ENCODE measurements around the gene NR1I3. TPM values are rescaled to one million over a fixed set of nuclear protein-coding genes. Genes with fewer than 3 reads are reported as not detected.
A peak's percentile ranks its signal among the peaks of the same experiment; 100 is the strongest.

The NR1I3 gene
- polyA plus RNA-seq, 1 of the 3 experiments (the other 2 are of a cell fraction), result not detected

GRCh38 chr1:161209790-161210409, 28.1 kb downstream of the NR1I3 start:
- Histone ChIP-seq H2AFZ (ENCODE audit: low read depth) (no peak overlapping the region), H3K27me3 (ENCODE audit: insufficient read depth) (no peaks in the 10 kb centered on the region), H3K9me2 (no peaks in the 10 kb centered on the region), H3K27ac (ENCODE audit: low read depth in 2 of 2, low read length in 1 of 2) (no peak overlapping the region), H4K20me1 (ENCODE audit: insufficient read depth) (no peaks in the 10 kb centered on the region), H3K4me1 (ENCODE audit: control insufficient read depth in 1 of 2, insufficient read depth in 2 of 2, low read depth in 1 of 2, low read length in 1 of 2) (no peaks in the 10 kb centered on the region), H3K9me3 (no peaks in the 10 kb centered on the region), H3K79me2 (ENCODE audit: insufficient read depth) (peaks cover 19% of the 10 kb centered on the region; the same call in 1 of the 2 replicates), H3K9ac (no peak overlapping the region), H3K36me3 (replicated peaks in 1 of 2; ENCODE audit: control insufficient read depth in 1 of 2, insufficient read depth in 2 of 2, low read length in 1 of 2) (peaks cover 68% of the 10 kb centered on the region in 2 experiments), H3K4me3 (ENCODE audit: low read depth in 2 of 2, low read length in 1 of 2) (no peak overlapping the region; a peak in 1 of 4 replicates), H3K4me2 (no peak overlapping the region), H3F3A (replicated peaks; ENCODE audit: insufficient read depth) (peaks cover 16% of the 10 kb centered on the region)
- TF ChIP-seq TCF12 (IDR thresholded peaks at IDR 0.05), result no peak
- no peak for TF ChIP-seq TAF1 (IDR thresholded peaks at IDR 0.05; ENCODE audit: borderline replicate concordance, low read depth, low read length)
- TF ChIP-seq FOXJ3 (CRISPR knock-in tag; IDR thresholded peaks at IDR 0.05), result no peak
- TF ChIP-seq SMC3 (IDR thresholded peaks at IDR 0.05; ENCODE audit: low read depth, low read length), result peak; percentile 78
- TF ChIP-seq RXRA (IDR thresholded peaks at IDR 0.05; ENCODE audit: borderline replicate concordance, low read depth), result no peak
- peak; percentile 95 for TF ChIP-seq CTCF (IDR thresholded peaks at IDR 0.05)
- peak; percentile 77 for TF ChIP-seq RAD21 (IDR thresholded peaks at IDR 0.05; ENCODE audit: low read length)
- no peak for TF ChIP-seq YY1 (IDR thresholded peaks at IDR 0.05; ENCODE audit: low read depth)
- peak; percentile 46 for TF ChIP-seq CHD2 (IDR thresholded peaks at IDR 0.05; ENCODE audit: low read length, partially characterized antibody)
- no peak for TF ChIP-seq GATA2 (CRISPR knock-in tag; IDR thresholded peaks at IDR 0.05)
- 0 out of 2 replicates have a peak, but pooled peaks have one; percentile 34 for TF ChIP-seq SIN3A (IDR thresholded peaks at IDR 0.05; ENCODE audit: borderline replicate concordance, low read depth, low read length)
- no peak for TF ChIP-seq EZH2phosphoT487 (IDR thresholded peaks at IDR 0.05; ENCODE audit: borderline replicate concordance, low read depth)
- 36% methylated on average over 9 of the region's 11 CpGs for WGBS (ENCODE audit: low lambda C conversion rate)
- ChIA-PET CTCF (interaction anchor here (0.6 to 6.1 kb wide), 13 partner anchors 8 to 173 kb away, joined by 3 to 62 read pairs (median 4); partner anchors contain the start of genes APOA2, NDUFS2 and TOMM40L), POLR2A (no interaction called here)
- DNase-seq, result peak; percentile 84

GRCh38 chr1:161207173-161207572, 30.8 kb downstream of the NR1I3 start:
- no peaks in the 10 kb centered on the region for H3K27me3 ChIP-seq (ENCODE audit: insufficient read depth)
- POLR2A ChIA-PET, result interaction anchor here (1.4 kb wide), 1 partner anchor 182 kb away, joined by 3 read pairs; no protein-coding TSS in a partner anchor
- H3K4me1 ChIP-seq (ENCODE audit: control insufficient read depth in 1 of 2, insufficient read depth in 2 of 2, low read depth in 1 of 2, low read length in 1 of 2), result peaks cover 5 to 7% of the 10 kb centered on the region in 2 experiments; a peak in 2 of 4 replicates
- peaks cover 20% of the 10 kb centered on the region for H3F3A ChIP-seq (replicated peaks; ENCODE audit: insufficient read depth)
- no peak overlapping the region for H3K9ac ChIP-seq
- DNase-seq, result no peak
- no peak for TF ChIP-seq YY1 (IDR thresholded peaks at IDR 0.05; ENCODE audit: low read depth)
- TF ChIP-seq SIN3A (IDR thresholded peaks at IDR 0.05; ENCODE audit: borderline replicate concordance, low read depth, low read length), result no peak
- no peak for TF ChIP-seq PBX3 (IDR thresholded peaks at IDR 0.05)
- no peak for TF ChIP-seq GABPA (IDR thresholded peaks at IDR 0.05; ENCODE audit: low read depth)
- TF ChIP-seq TAF1 (IDR thresholded peaks at IDR 0.05; ENCODE audit: borderline replicate concordance, low read depth, low read length), result no peak
- H3K27ac ChIP-seq (ENCODE audit: low read depth in 2 of 2, low read length in 1 of 2), result no peak overlapping the region
- H3K9me3 ChIP-seq, result no peaks in the 10 kb centered on the region
- H3K9me2 ChIP-seq, result no peaks in the 10 kb centered on the region
- 94% methylated on average over 8 of the region's 8 CpGs for WGBS (ENCODE audit: low lambda C conversion rate)
- H4K20me1 ChIP-seq (ENCODE audit: insufficient read depth), result no peaks in the 10 kb centered on the region
- H3K4me3 ChIP-seq (ENCODE audit: low read depth in 2 of 2, low read length in 1 of 2), result no peak overlapping the region
- H3K4me2 ChIP-seq, result no peak overlapping the region
- peaks cover 60 to 63% of the 10 kb centered on the region in 2 experiments for H3K36me3 ChIP-seq (replicated peaks in 1 of 2; ENCODE audit: control insufficient read depth in 1 of 2, insufficient read depth in 2 of 2, low read length in 1 of 2)
- no peak overlapping the region for H2AFZ ChIP-seq (ENCODE audit: low read depth)
- H3K79me2 ChIP-seq (ENCODE audit: insufficient read depth), result peaks cover 46% of the 10 kb centered on the region
- CTCF ChIA-PET, result interaction anchor here (1.1 to 6.8 kb wide), 4 partner anchors 12 to 175 kb away, joined by 4 to 65 read pairs (median 12); partner anchors contain the start of gene APOA2
